WTC11 (cell line): ENCODE measurements around the gene UFSP2. TPM values are rescaled to one million over a fixed set of nuclear protein-coding genes. Genes with fewer than 3 reads are reported as not detected.
A peak's percentile ranks its signal among the peaks of the same experiment; 100 is the strongest.

Source experiments
- ATAC-seq: fragments of 200-7000 bp; cut with Tn5 transposase; 2 replicates; pipeline ENCODE4 v1.10.0; 2021; ENCODE audit warnings: mild to moderate bottlenecking, moderate library complexity
- CTCF ChIA-PET: fragments of 300-600 bp; sonication (Branson Sonifier 250); formaldehyde crosslinking; loops from one replicate; lab custom pipeline; 2021; ENCODE audit warnings: antibody characterized with exemption; lab: Charles Lee
- POLR2A ChIA-PET: fragments of 350-600 bp; sonication (Branson Sonifier 250); formaldehyde crosslinking; loops from one replicate; lab custom pipeline; 2021; ENCODE audit warnings: antibody characterized with exemption; lab: Charles Lee
- DNase-seq: peaks from one replicate; pipeline ENCODE4 v3.0.0; 2021; ENCODE audit warnings: low spot score
- H3K27ac Mint-ChIP-seq: 2 replicates; pipeline ENCODE4 v1.8.0; 2021; ENCODE audit warnings: mixed read lengths
- H3K27me3 Mint-ChIP-seq: 2 replicates; pipeline ENCODE4 v1.8.0; 2021; ENCODE audit warnings: low read depth, mild to moderate bottlenecking, moderate library complexity, mixed read lengths
- H3K36me3 Mint-ChIP-seq: 2 replicates; pipeline ENCODE4 v1.8.0; 2021; ENCODE audit warnings: mixed read lengths
- H3K4me1 Mint-ChIP-seq: 2 replicates; pipeline ENCODE4 v1.8.0; 2022; ENCODE audit warnings: mixed read lengths
- H3K4me3 Mint-ChIP-seq: 2 replicates; pipeline ENCODE4 v1.8.0; 2021; ENCODE audit warnings: mild to moderate bottlenecking, moderate library complexity, mixed read lengths
- H3K9me3 Mint-ChIP-seq: 2 replicates; pipeline ENCODE4 v1.8.0; 2021; ENCODE audit warnings: mixed read lengths
- EMX1 ChIP-seq: fragments of 250-450 bp; sonication (Bioruptor Pico); IDR thresholded peaks from 2 replicates; pipeline ENCODE4 v1.8.0; 2021; ENCODE audit warnings: mild to moderate bottlenecking
- ESRRA ChIP-seq: sonication (generic); formaldehyde crosslinking; IDR thresholded peaks from 2 replicates; pipeline ENCODE4 v1.8.1; 2022; ENCODE audit warnings: mild to moderate bottlenecking, missing genetic modification reagents, borderline replicate concordance
- FOXK1 ChIP-seq: sonication (generic); formaldehyde crosslinking; IDR thresholded peaks from 2 replicates; pipeline ENCODE4 v1.8.0; 2022; ENCODE audit warnings: mild to moderate bottlenecking, moderate library complexity, missing genetic modification reagents
- HMGA2 ChIP-seq: fragments of 250-450 bp; sonication (Bioruptor Pico); IDR thresholded peaks from 2 replicates; pipeline ENCODE4 v1.4.0; 2021; ENCODE audit warnings: mild to moderate bottlenecking, moderate library complexity
- KAT7 ChIP-seq: sonication (generic); formaldehyde crosslinking; IDR thresholded peaks from 2 replicates; pipeline ENCODE4 v1.8.1; 2023; ENCODE audit warnings: missing genetic modification reagents, mild to moderate bottlenecking, borderline replicate concordance
- MLX ChIP-seq: sonication (generic); formaldehyde crosslinking; IDR thresholded peaks from 2 replicates; pipeline ENCODE4 v1.8.1; 2023; ENCODE audit warnings: mild to moderate bottlenecking, missing genetic modification reagents, moderate library complexity
- NFE2L1 ChIP-seq: sonication (generic); formaldehyde crosslinking; IDR thresholded peaks from 2 replicates; pipeline ENCODE4 v1.8.1; 2023; ENCODE audit warnings: missing genetic modification reagents
- SMAD3 ChIP-seq: sonication (generic); formaldehyde crosslinking; IDR thresholded peaks from 2 replicates; pipeline ENCODE4 v1.8.0; 2022; ENCODE audit warnings: missing genetic modification reagents, mild to moderate bottlenecking, borderline replicate concordance
- STAT6 ChIP-seq: sonication (generic); formaldehyde crosslinking; conservative IDR thresholded peaks from 2 replicates; pipeline ENCODE4 v1.8.1; 2023; ENCODE audit warnings: mild to moderate bottlenecking, low read depth, missing genetic modification reagents, moderate library complexity
- TEAD1 ChIP-seq: sonication (generic); formaldehyde crosslinking; IDR thresholded peaks from 2 replicates; pipeline ENCODE4 v1.8.0; 2022; ENCODE audit warnings: mild to moderate bottlenecking, missing genetic modification reagents
- ZNF121 ChIP-seq: sonication (generic); formaldehyde crosslinking; IDR thresholded peaks from 2 replicates; pipeline ENCODE4 v1.8.0; 2023; ENCODE audit warnings: missing genetic modification reagents
- ZNF232 ChIP-seq: sonication (generic); formaldehyde crosslinking; IDR thresholded peaks from 2 replicates; pipeline ENCODE4 v1.8.0; 2022; ENCODE audit warnings: mild to moderate bottlenecking, missing genetic modification reagents
- ZNF281 ChIP-seq: sonication (generic); formaldehyde crosslinking; IDR thresholded peaks from 2 replicates; pipeline ENCODE4 v1.8.0; 2023; ENCODE audit warnings: mild to moderate bottlenecking, missing genetic modification reagents
- ZNF317 ChIP-seq: sonication (generic); formaldehyde crosslinking; IDR thresholded peaks from 2 replicates; pipeline ENCODE4 v1.8.1; 2023; ENCODE audit warnings: low read depth, mild to moderate bottlenecking, moderate library complexity, missing genetic modification reagents, borderline replicate concordance
- ZNF532 ChIP-seq: fragments of 250-450 bp; sonication (Bioruptor Pico); IDR thresholded peaks from 2 replicates; pipeline ENCODE4 v1.9.0; 2021; ENCODE audit warnings: mild to moderate bottlenecking, borderline replicate concordance
- total RNA-seq: library from RNA; stranded (reverse); gene quantifications from 3 replicates; pipeline ENCODE4 v1.2.3, GENCODE V29; 2021

UFSP2 gene
- total RNA-seq, 1 experiment from 2014 or later, result 30.8 TPM

GRCh38 chr4:185357211-185357610, 68.6 kb downstream of the UFSP2 start:
- Mint-ChIP-seq H3K4me1 (peaks cover 5% of the 10 kb centered on the region), H3K9me3 (no peaks in the 10 kb centered on the region), H3K27me3 (no peaks in the 10 kb centered on the region), H3K27ac (no peak overlapping the region; the same call in 1 of the 2 replicates), H3K36me3 (peaks cover 9% of the 10 kb centered on the region; the same call in 1 of the 2 replicates), H3K4me3 (no peak overlapping the region)
- ChIA-PET CTCF (no interaction called here), POLR2A (no interaction called here)
- DNase-seq, result no peak
- no peak for TF ChIP-seq HMGA2 (CRISPR knock-in tag)
- no peak for TF ChIP-seq ZNF532
- TF ChIP-seq STAT6 (CRISPR knock-in tag), result no peak
- ATAC-seq, result no peak

- DNase-seq, result no peak
- H3K4me3 Mint-ChIP-seq, result no peak overlapping the region
- H3K27ac Mint-ChIP-seq, result peak overlapping the region; percentile 35; the same call in 1 of the 2 replicates
- H3K4me1 Mint-ChIP-seq, result peaks cover 15% of the 10 kb centered on the region
- TF ChIP-seq SMAD3 (no peak), MLX (CRISPR knock-in tag) (no peak), FOXK1 (CRISPR knock-in tag) (no peak), ZNF317 (CRISPR knock-in tag) (no peak), KAT7 (CRISPR knock-in tag) (no peak), NFE2L1 (CRISPR knock-in tag) (no peak), ESRRA (CRISPR knock-in tag) (no peak), EMX1 (CRISPR knock-in tag) (no peak), ZNF281 (CRISPR knock-in tag) (no peak), TEAD1 (CRISPR knock-in tag) (no peak), ZNF121 (CRISPR knock-in tag) (no peak), ZNF232 (CRISPR knock-in tag) (no peak)
- TF ChIP-seq, all 79 proteins: peak for 0
- no peaks in the 10 kb centered on the region for H3K27me3 Mint-ChIP-seq
- POLR2A ChIA-PET, result no interaction called here
- H3K36me3 Mint-ChIP-seq, result peaks cover 31% of the 10 kb centered on the region
- CTCF ChIA-PET, result no interaction called here
- peak; percentile 43; the same call in 1 of the 2 replicates for ATAC-seq
- peaks cover 4% of the 10 kb centered on the region; the same call in 1 of the 2 replicates for H3K9me3 Mint-ChIP-seq
These were observed 73.0 kb downstream of the UFSP2 start for GRCh38 chr4:185352741-185353140.
